SK-N-SH treated with all-trans-retinoic acid at 6 μM for 48 hours (cell line): Measurements from ENCODE around the gene COL4A4.

ENCODE experiments used
- ATAC-seq: fragments of 200-7000 bp; cut with Tn5 transposase; 3 replicates; pipeline ENCODE4 v1.9.1; 2020; ENCODE audit warnings: mild to moderate bottlenecking, moderate library complexity
- ARNTL ChIP-seq: fragments of 450-650 bp; formaldehyde crosslinking; IDR thresholded peaks from 2 replicates; pipeline ENCODE4 v1.5.0; 2020; ENCODE audit warnings: low read depth, mild to moderate bottlenecking, moderate library complexity, borderline replicate concordance
- BACH2 ChIP-seq: fragments of 250-450 bp; sonication (Bioruptor Pico); IDR thresholded peaks from 2 replicates; pipeline ENCODE4 v1.9.0; 2021; ENCODE audit warnings: mild to moderate bottlenecking, borderline replicate concordance
- CREB5 ChIP-seq: fragments of 250-450 bp; sonication (Bioruptor Pico); IDR thresholded peaks from 2 replicates; pipeline ENCODE4 v1.5.1; 2020; ENCODE audit warnings: low read depth, mild to moderate bottlenecking, moderate library complexity
- CSRNP3 ChIP-seq: fragments of 250-450 bp; sonication (Bioruptor Pico); IDR thresholded peaks from 2 replicates; pipeline ENCODE4 v1.5.1; 2021; ENCODE audit warnings: mild to moderate bottlenecking, moderate library complexity
- ESRRG ChIP-seq: fragments of 250-450 bp; sonication (Bioruptor Pico); IDR thresholded peaks from 2 replicates; pipeline ENCODE4 v1.6.1; 2021; ENCODE audit warnings: mild to moderate bottlenecking
- GLIS3 ChIP-seq: fragments of 250-450 bp; sonication (Bioruptor Pico); IDR thresholded peaks from 2 replicates; pipeline ENCODE4 v1.5.0; 2020; ENCODE audit warnings: mild to moderate bottlenecking, moderate library complexity
- ISL1 ChIP-seq: fragments of 250-450 bp; sonication (Bioruptor Pico); IDR thresholded peaks from 2 replicates; pipeline ENCODE4 v2.1.2; 2022; ENCODE audit warnings: mild to moderate bottlenecking, moderate library complexity
- OSR1 ChIP-seq: fragments of 250-450 bp; sonication (Bioruptor Pico); IDR thresholded peaks from 2 replicates; pipeline ENCODE4 v1.8.0; 2022; ENCODE audit warnings: moderate library complexity, mild to moderate bottlenecking, inconsistent platforms
- PATZ1 ChIP-seq: fragments of 250-450 bp; sonication (Bioruptor Pico); IDR thresholded peaks from 2 replicates; pipeline ENCODE4 v1.8.0; 2020; ENCODE audit warnings: mild to moderate bottlenecking, moderate library complexity, borderline replicate concordance
- POU6F1 ChIP-seq: fragments of 250-450 bp; sonication (Bioruptor Pico); IDR thresholded peaks from 2 replicates; pipeline ENCODE4 v1.8.0; 2021; ENCODE audit warnings: low read depth, mild to moderate bottlenecking, moderate library complexity, borderline replicate concordance
- PPARA ChIP-seq: fragments of 250-450 bp; sonication (Bioruptor Pico); IDR thresholded peaks from 2 replicates; pipeline ENCODE4 v1.5.0; 2020; ENCODE audit warnings: mild to moderate bottlenecking, borderline replicate concordance
- RARB ChIP-seq: fragments of 250-450 bp; sonication (Bioruptor Pico); IDR thresholded peaks from 2 replicates; pipeline ENCODE4 v1.8.0; 2021; ENCODE audit warnings: mild to moderate bottlenecking, moderate library complexity
- SNAI2 ChIP-seq: fragments of 250-450 bp; sonication (Bioruptor Pico); IDR thresholded peaks from 2 replicates; pipeline ENCODE4 v1.5.0; 2020; ENCODE audit warnings: mild to moderate bottlenecking, moderate library complexity
- TCF4 ChIP-seq: fragments of 250-450 bp; sonication (Bioruptor Pico); IDR thresholded peaks from 2 replicates; pipeline ENCODE4 v1.8.0; 2021; ENCODE audit warnings: mild to moderate bottlenecking, moderate library complexity, borderline replicate concordance
- TOX ChIP-seq: fragments of 250-450 bp; sonication (Bioruptor Pico); IDR thresholded peaks from 2 replicates; pipeline ENCODE4 v1.8.0; 2021; ENCODE audit warnings: mild to moderate bottlenecking, moderate library complexity, borderline replicate concordance
- TSHZ2 ChIP-seq: fragments of 250-450 bp; sonication (Bioruptor Pico); IDR thresholded peaks from 2 replicates; pipeline ENCODE4 v1.5.0; 2020; ENCODE audit warnings: mild to moderate bottlenecking, moderate library complexity
- ZFP3 ChIP-seq: fragments of 250-450 bp; sonication (Bioruptor Pico); IDR thresholded peaks from 2 replicates; pipeline ENCODE4 v1.5.0; 2020; ENCODE audit warnings: mild to moderate bottlenecking, moderate library complexity
- ZFP30 ChIP-seq: fragments of 450-650 bp; formaldehyde crosslinking; IDR thresholded peaks from 2 replicates; pipeline ENCODE4 v1.5.0; 2022; ENCODE audit warnings: mild to moderate bottlenecking, moderate library complexity
- ZNF565 ChIP-seq: fragments of 450-650 bp; formaldehyde crosslinking; conservative IDR thresholded peaks from 2 replicates; pipeline ENCODE4 v1.5.0; 2020; ENCODE audit warnings: low read depth, mild to moderate bottlenecking, moderate library complexity
- ZNF70 ChIP-seq: fragments of 450-650 bp; formaldehyde crosslinking; IDR thresholded peaks from 2 replicates; pipeline ENCODE4 v1.5.0; 2020; ENCODE audit warnings: mild to moderate bottlenecking, moderate library complexity
- ZNF8 ChIP-seq: fragments of 450-650 bp; formaldehyde crosslinking; IDR thresholded peaks from 2 replicates; pipeline ENCODE4 v1.5.0; 2020; ENCODE audit warnings: mild to moderate bottlenecking, moderate library complexity

COL4A4 gene

GRCh38 chr2:227147023-227147422, 17.0 kb downstream of the COL4A4 start:
- TF ChIP-seq BACH2 (no peak), ISL1 (CRISPR knock-in tag) (no peak), TCF4 (CRISPR knock-in tag) (no peak), ZFP3 (CRISPR knock-in tag) (no peak), ESRRG (CRISPR knock-in tag) (no peak), ARNTL (CRISPR knock-in tag) (no peak), CSRNP3 (CRISPR knock-in tag) (no peak), TSHZ2 (no peak), OSR1 (CRISPR knock-in tag) (no peak), GLIS3 (CRISPR knock-in tag) (no peak), ZNF70 (CRISPR knock-in tag) (no peak), PATZ1 (CRISPR knock-in tag) (no peak)
- no peak for ATAC-seq

- TF ChIP-seq SNAI2 (CRISPR knock-in tag) (no peak), ESRRG (CRISPR knock-in tag) (no peak), PPARA (CRISPR knock-in tag) (no peak), CREB5 (CRISPR knock-in tag) (no peak), TOX (CRISPR knock-in tag) (no peak), ZFP30 (CRISPR knock-in tag) (no peak), TSHZ2 (no peak), GLIS3 (CRISPR knock-in tag) (no peak), RARB (CRISPR knock-in tag) (no peak), ZFP3 (CRISPR knock-in tag) (no peak), OSR1 (CRISPR knock-in tag) (no peak), CSRNP3 (CRISPR knock-in tag) (no peak), ISL1 (CRISPR knock-in tag) (no peak), ZNF8 (CRISPR knock-in tag) (no peak), BACH2 (no peak), POU6F1 (CRISPR knock-in tag) (no peak), PATZ1 (CRISPR knock-in tag) (no peak), ZNF565 (CRISPR knock-in tag) (no peak), ZNF70 (CRISPR knock-in tag) (no peak), TCF4 (CRISPR knock-in tag) (no peak)
- ATAC-seq, result no peak
Observed at GRCh38 chr2:227146456-227146855, 17.5 kb downstream of the COL4A4 start.
